WTC11 (cell line): ENCODE measurements around the gene ADRB1. TPM values are rescaled to one million over a fixed set of nuclear protein-coding genes. Genes with fewer than 3 reads are reported as not detected.

ENCODE experiments used
- AR ChIP-seq: fragments of 250-450 bp; sonication (Bioruptor Pico); IDR thresholded peaks from 2 replicates; pipeline ENCODE4 v1.9.0; 2021; ENCODE audit warnings: mild to moderate bottlenecking
- E2F5 ChIP-seq: sonication (generic); formaldehyde crosslinking; IDR thresholded peaks from 2 replicates; pipeline ENCODE4 v1.8.1; 2022; ENCODE audit warnings: mild to moderate bottlenecking, moderate library complexity, missing genetic modification reagents
- ELF4 ChIP-seq: sonication (generic); formaldehyde crosslinking; IDR thresholded peaks from 2 replicates; pipeline ENCODE4 v1.8.1; 2022; ENCODE audit warnings: low read depth, mild to moderate bottlenecking, moderate library complexity, missing genetic modification reagents
- FOXJ3 ChIP-seq: sonication (generic); formaldehyde crosslinking; IDR thresholded peaks from 2 replicates; pipeline ENCODE4 v1.9.0; 2021; ENCODE audit warnings: missing genetic modification reagents, mild to moderate bottlenecking, borderline replicate concordance
- FOXP1 ChIP-seq: sonication (generic); formaldehyde crosslinking; IDR thresholded peaks from 2 replicates; pipeline ENCODE4 v1.8.0; 2022; ENCODE audit warnings: missing genetic modification reagents, mild to moderate bottlenecking, moderate library complexity, borderline replicate concordance
- IRF2 ChIP-seq: sonication (generic); formaldehyde crosslinking; IDR thresholded peaks from 2 replicates; pipeline ENCODE4 v1.8.0; 2022; ENCODE audit warnings: low read depth, missing genetic modification reagents, borderline replicate concordance
- JAZF1 ChIP-seq: fragments of 250-450 bp; sonication (Bioruptor Pico); IDR thresholded peaks from 2 replicates; pipeline ENCODE4 v1.9.0; 2021; ENCODE audit warnings: moderate library complexity, mild to moderate bottlenecking, inconsistent platforms
- MYBL2 ChIP-seq: sonication (generic); formaldehyde crosslinking; IDR thresholded peaks from 2 replicates; pipeline ENCODE4 v1.8.1; 2023; ENCODE audit warnings: mild to moderate bottlenecking, moderate library complexity, missing genetic modification reagents
- NFE2L1 ChIP-seq: sonication (generic); formaldehyde crosslinking; IDR thresholded peaks from 2 replicates; pipeline ENCODE4 v1.8.1; 2023; ENCODE audit warnings: missing genetic modification reagents
- NFYB ChIP-seq: sonication (generic); formaldehyde crosslinking; conservative IDR thresholded peaks from 2 replicates; pipeline ENCODE4 v1.8.0; 2022; ENCODE audit warnings: low read depth, missing genetic modification reagents
- NR1H2 ChIP-seq: sonication (generic); formaldehyde crosslinking; IDR thresholded peaks from 2 replicates; pipeline ENCODE4 v1.9.0; 2021; ENCODE audit warnings: mild to moderate bottlenecking, moderate library complexity, missing genetic modification reagents
- NR2C2 ChIP-seq: sonication (generic); formaldehyde crosslinking; IDR thresholded peaks from 2 replicates; pipeline ENCODE4 v1.8.0; 2022; ENCODE audit warnings: mild to moderate bottlenecking, missing genetic modification reagents
- RORB ChIP-seq: fragments of 250-450 bp; sonication (Bioruptor Pico); IDR thresholded peaks from 2 replicates; pipeline ENCODE4 v1.9.0; 2021; ENCODE audit warnings: mild to moderate bottlenecking
- TEAD4 ChIP-seq: sonication (generic); formaldehyde crosslinking; IDR thresholded peaks from 2 replicates; pipeline ENCODE4 v1.8.0; 2022; ENCODE audit warnings: mild to moderate bottlenecking, missing genetic modification reagents
- USF1 ChIP-seq: sonication (generic); formaldehyde crosslinking; IDR thresholded peaks from 2 replicates; pipeline ENCODE4 v1.8.0; 2022; ENCODE audit warnings: mild to moderate bottlenecking, missing genetic modification reagents
- ZNF317 ChIP-seq: sonication (generic); formaldehyde crosslinking; IDR thresholded peaks from 2 replicates; pipeline ENCODE4 v1.8.1; 2023; ENCODE audit warnings: low read depth, mild to moderate bottlenecking, moderate library complexity, missing genetic modification reagents, borderline replicate concordance
- ZNF423 ChIP-seq: fragments of 250-450 bp; sonication (Bioruptor Pico); IDR thresholded peaks from 2 replicates; pipeline ENCODE4 v2.1.2; 2022; ENCODE audit warnings: mild to moderate bottlenecking, moderate library complexity
- total RNA-seq: library from RNA; stranded (reverse); gene quantifications from 3 replicates; pipeline ENCODE4 v1.2.3, GENCODE V29; 2021
- TF ChIP-seq, protein P1 (sequence below): fragments of 250-450 bp; sonication (Bioruptor Pico); IDR thresholded peaks from 2 replicates; pipeline ENCODE4 v1.9.0; 2021; ENCODE audit warnings: mild to moderate bottlenecking, borderline replicate concordance
- TF ChIP-seq, protein P2 (sequence below): sonication (generic); formaldehyde crosslinking; IDR thresholded peaks from 2 replicates; pipeline ENCODE4 v1.8.0; 2023; ENCODE audit warnings: missing genetic modification reagents, mild to moderate bottlenecking, borderline replicate concordance
- TF ChIP-seq, protein P3 (sequence below): sonication (generic); formaldehyde crosslinking; IDR thresholded peaks from 2 replicates; pipeline ENCODE4 v1.8.1; 2023; ENCODE audit warnings: mild to moderate bottlenecking, missing genetic modification reagents
- TF ChIP-seq, protein P4 (sequence below): sonication (generic); formaldehyde crosslinking; IDR thresholded peaks from 2 replicates; pipeline ENCODE4 v1.8.1; 2022; ENCODE audit warnings: low read depth, missing genetic modification reagents, borderline replicate concordance

The ADRB1 gene
- total RNA-seq, 1 experiment from 2014 or later: 0.35 TPM

DNA sequence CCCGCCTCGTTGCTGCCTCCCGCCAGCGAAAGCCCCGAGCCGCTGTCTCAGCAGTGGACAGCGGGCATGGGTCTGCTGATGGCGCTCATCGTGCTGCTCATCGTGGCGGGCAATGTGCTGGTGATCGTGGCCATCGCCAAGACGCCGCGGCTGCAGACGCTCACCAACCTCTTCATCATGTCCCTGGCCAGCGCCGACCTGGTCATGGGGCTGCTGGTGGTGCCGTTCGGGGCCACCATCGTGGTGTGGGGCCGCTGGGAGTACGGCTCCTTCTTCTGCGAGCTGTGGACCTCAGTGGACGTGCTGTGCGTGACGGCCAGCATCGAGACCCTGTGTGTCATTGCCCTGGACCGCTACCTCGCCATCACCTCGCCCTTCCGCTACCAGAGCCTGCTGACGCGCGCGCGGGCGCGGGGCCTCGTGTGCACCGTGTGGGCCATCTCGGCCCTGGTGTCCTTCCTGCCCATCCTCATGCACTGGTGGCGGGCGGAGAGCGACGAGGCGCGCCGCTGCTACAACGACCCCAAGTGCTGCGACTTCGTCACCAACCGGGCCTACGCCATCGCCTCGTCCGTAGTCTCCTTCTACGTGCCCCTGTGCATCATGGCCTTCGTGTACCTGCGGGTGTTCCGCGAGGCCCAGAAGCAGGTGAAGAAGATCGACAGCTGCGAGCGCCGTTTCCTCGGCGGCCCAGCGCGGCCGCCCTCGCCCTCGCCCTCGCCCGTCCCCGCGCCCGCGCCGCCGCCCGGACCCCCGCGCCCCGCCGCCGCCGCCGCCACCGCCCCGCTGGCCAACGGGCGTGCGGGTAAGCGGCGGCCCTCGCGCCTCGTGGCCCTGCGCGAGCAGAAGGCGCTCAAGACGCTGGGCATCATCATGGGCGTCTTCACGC lies 825 bp downstream of the ADRB1 start (continued):
- TF ChIP-seq, protein P1, sequence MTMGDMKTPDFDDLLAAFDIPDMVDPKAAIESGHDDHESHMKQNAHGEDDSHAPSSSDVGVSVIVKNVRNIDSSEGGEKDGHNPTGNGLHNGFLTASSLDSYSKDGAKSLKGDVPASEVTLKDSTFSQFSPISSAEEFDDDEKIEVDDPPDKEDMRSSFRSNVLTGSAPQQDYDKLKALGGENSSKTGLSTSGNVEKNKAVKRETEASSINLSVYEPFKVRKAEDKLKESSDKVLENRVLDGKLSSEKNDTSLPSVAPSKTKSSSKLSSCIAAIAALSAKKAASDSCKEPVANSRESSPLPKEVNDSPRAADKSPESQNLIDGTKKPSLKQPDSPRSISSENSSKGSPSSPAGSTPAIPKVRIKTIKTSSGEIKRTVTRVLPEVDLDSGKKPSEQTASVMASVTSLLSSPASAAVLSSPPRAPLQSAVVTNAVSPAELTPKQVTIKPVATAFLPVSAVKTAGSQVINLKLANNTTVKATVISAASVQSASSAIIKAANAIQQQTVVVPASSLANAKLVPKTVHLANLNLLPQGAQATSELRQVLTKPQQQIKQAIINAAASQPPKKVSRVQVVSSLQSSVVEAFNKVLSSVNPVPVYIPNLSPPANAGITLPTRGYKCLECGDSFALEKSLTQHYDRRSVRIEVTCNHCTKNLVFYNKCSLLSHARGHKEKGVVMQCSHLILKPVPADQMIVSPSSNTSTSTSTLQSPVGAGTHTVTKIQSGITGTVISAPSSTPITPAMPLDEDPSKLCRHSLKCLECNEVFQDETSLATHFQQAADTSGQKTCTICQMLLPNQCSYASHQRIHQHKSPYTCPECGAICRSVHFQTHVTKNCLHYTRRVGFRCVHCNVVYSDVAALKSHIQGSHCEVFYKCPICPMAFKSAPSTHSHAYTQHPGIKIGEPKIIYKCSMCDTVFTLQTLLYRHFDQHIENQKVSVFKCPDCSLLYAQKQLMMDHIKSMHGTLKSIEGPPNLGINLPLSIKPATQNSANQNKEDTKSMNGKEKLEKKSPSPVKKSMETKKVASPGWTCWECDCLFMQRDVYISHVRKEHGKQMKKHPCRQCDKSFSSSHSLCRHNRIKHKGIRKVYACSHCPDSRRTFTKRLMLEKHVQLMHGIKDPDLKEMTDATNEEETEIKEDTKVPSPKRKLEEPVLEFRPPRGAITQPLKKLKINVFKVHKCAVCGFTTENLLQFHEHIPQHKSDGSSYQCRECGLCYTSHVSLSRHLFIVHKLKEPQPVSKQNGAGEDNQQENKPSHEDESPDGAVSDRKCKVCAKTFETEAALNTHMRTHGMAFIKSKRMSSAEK (CRISPR knock-in tag): 0 out of 2 replicates have a peak, but pooled peaks have one; percentile 50
- no peak for TF ChIP-seq NR2C2 (CRISPR knock-in tag)
- no peak for TF ChIP-seq JAZF1 (CRISPR knock-in tag)
- peak; percentile 87 for TF ChIP-seq NFE2L1 (CRISPR knock-in tag)
- TF ChIP-seq, protein P2, sequence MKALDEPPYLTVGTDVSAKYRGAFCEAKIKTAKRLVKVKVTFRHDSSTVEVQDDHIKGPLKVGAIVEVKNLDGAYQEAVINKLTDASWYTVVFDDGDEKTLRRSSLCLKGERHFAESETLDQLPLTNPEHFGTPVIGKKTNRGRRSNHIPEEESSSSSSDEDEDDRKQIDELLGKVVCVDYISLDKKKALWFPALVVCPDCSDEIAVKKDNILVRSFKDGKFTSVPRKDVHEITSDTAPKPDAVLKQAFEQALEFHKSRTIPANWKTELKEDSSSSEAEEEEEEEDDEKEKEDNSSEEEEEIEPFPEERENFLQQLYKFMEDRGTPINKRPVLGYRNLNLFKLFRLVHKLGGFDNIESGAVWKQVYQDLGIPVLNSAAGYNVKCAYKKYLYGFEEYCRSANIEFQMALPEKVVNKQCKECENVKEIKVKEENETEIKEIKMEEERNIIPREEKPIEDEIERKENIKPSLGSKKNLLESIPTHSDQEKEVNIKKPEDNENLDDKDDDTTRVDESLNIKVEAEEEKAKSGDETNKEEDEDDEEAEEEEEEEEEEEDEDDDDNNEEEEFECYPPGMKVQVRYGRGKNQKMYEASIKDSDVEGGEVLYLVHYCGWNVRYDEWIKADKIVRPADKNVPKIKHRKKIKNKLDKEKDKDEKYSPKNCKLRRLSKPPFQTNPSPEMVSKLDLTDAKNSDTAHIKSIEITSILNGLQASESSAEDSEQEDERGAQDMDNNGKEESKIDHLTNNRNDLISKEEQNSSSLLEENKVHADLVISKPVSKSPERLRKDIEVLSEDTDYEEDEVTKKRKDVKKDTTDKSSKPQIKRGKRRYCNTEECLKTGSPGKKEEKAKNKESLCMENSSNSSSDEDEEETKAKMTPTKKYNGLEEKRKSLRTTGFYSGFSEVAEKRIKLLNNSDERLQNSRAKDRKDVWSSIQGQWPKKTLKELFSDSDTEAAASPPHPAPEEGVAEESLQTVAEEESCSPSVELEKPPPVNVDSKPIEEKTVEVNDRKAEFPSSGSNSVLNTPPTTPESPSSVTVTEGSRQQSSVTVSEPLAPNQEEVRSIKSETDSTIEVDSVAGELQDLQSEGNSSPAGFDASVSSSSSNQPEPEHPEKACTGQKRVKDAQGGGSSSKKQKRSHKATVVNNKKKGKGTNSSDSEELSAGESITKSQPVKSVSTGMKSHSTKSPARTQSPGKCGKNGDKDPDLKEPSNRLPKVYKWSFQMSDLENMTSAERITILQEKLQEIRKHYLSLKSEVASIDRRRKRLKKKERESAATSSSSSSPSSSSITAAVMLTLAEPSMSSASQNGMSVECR (CRISPR knock-in tag): peak; percentile 80
- TF ChIP-seq MYBL2 (CRISPR knock-in tag): no peak; the same call in none of the 2 replicates
- TF ChIP-seq ZNF423 (CRISPR knock-in tag): no peak
- no peak for TF ChIP-seq NR1H2
- no peak for TF ChIP-seq IRF2 (CRISPR knock-in tag)
- no peak for TF ChIP-seq ELF4 (CRISPR knock-in tag)
- TF ChIP-seq E2F5 (CRISPR knock-in tag): peak; percentile 15; the same call in 1 of the 2 replicates
- TF ChIP-seq NFYB (CRISPR knock-in tag): no peak
- no peak for TF ChIP-seq AR
- TF ChIP-seq, protein P3, sequence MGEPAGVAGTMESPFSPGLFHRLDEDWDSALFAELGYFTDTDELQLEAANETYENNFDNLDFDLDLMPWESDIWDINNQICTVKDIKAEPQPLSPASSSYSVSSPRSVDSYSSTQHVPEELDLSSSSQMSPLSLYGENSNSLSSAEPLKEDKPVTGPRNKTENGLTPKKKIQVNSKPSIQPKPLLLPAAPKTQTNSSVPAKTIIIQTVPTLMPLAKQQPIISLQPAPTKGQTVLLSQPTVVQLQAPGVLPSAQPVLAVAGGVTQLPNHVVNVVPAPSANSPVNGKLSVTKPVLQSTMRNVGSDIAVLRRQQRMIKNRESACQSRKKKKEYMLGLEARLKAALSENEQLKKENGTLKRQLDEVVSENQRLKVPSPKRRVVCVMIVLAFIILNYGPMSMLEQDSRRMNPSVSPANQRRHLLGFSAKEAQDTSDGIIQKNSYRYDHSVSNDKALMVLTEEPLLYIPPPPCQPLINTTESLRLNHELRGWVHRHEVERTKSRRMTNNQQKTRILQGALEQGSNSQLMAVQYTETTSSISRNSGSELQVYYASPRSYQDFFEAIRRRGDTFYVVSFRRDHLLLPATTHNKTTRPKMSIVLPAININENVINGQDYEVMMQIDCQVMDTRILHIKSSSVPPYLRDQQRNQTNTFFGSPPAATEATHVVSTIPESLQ: no peak
- no peak for TF ChIP-seq RORB
- 0 out of 2 replicates have a peak, but pooled peaks have one; percentile 34 for TF ChIP-seq ZNF317
- no peak for TF ChIP-seq TEAD4 (CRISPR knock-in tag)
- TF ChIP-seq, protein P4, sequence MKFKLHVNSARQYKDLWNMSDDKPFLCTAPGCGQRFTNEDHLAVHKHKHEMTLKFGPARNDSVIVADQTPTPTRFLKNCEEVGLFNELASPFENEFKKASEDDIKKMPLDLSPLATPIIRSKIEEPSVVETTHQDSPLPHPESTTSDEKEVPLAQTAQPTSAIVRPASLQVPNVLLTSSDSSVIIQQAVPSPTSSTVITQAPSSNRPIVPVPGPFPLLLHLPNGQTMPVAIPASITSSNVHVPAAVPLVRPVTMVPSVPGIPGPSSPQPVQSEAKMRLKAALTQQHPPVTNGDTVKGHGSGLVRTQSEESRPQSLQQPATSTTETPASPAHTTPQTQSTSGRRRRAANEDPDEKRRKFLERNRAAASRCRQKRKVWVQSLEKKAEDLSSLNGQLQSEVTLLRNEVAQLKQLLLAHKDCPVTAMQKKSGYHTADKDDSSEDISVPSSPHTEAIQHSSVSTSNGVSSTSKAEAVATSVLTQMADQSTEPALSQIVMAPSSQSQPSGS: no peak
- TF ChIP-seq FOXJ3: no peak
- TF ChIP-seq FOXP1 (CRISPR knock-in tag): peak; percentile 84
- TF ChIP-seq USF1 (CRISPR knock-in tag): no peak
